Measurements from ENCODE around the gene GID8. TPM values are rescaled to one million over a fixed set of nuclear protein-coding genes. Genes with fewer than 3 reads are reported as not detected.

GID8 gene
- total and polyA plus RNA-seq, 2 of the 13 experiments (the other 11 are each of a cell fraction or from before 2014, with no cell fraction given) = 39.6 to 59.8 TPM

- peak; percentile 69; the same call in 1 of the 2 replicates for TF ChIP-seq NFKB2 (CRISPR knock-in tag; IDR thresholded peaks at IDR 0.05; ENCODE audit: borderline replicate concordance)
- peak; percentile 49; the same call in 1 of the 2 replicates for TF ChIP-seq RARA (CRISPR knock-in tag; IDR thresholded peaks at IDR 0.05)
- peak; percentile 75 to 82 for TF ChIP-seq POLR2A (IDR thresholded peaks at IDR 0.05; ENCODE audit: insufficient read depth in 1 of 2, low read depth in 2 of 2, low read length in 2 of 2)
- TF ChIP-seq HNRNPL (IDR thresholded peaks at IDR 0.05; ENCODE audit: low read depth, low read length) = 0 out of 2 replicates have a peak, but pooled peaks have one; percentile 52
- TF ChIP-seq HIC2 (CRISPR knock-in tag; IDR thresholded peaks at IDR 0.05; ENCODE audit: low read depth) = peak; percentile 71; the same call in 1 of the 2 replicates
- TF ChIP-seq ZNF331 (CRISPR knock-in tag; IDR thresholded peaks at IDR 0.05) = 0 out of 2 replicates have a peak, but pooled peaks have one; percentile 5
- peak; percentile 80 for TF ChIP-seq ZNF644 (CRISPR knock-in tag; IDR thresholded peaks at IDR 0.05; ENCODE audit: low read depth)
- TF ChIP-seq DNMT1 (CRISPR knock-in tag; IDR thresholded peaks at IDR 0.05) = 0 out of 2 replicates have a peak, but pooled peaks have one; percentile 42
- TF ChIP-seq ZNF280D (CRISPR knock-in tag; IDR thresholded peaks at IDR 0.05) = peak; percentile 47; the same call in 1 of the 2 replicates
- peak; percentile 14; the same call in 1 of the 2 replicates for TF ChIP-seq ZFY (CRISPR knock-in tag; IDR thresholded peaks at IDR 0.05)
- TF ChIP-seq FOSL1 (CRISPR knock-in tag; IDR thresholded peaks at IDR 0.05; ENCODE audit: borderline replicate concordance) = peak; percentile 75
- peak in 1 of 2 experiments; percentile 25; a peak in 1 of 4 replicates for TF ChIP-seq HMGXB4 (CRISPR knock-in tag; IDR thresholded peaks at IDR 0.05; ENCODE audit: borderline replicate concordance in 1 of 2, low read depth in 1 of 2)
- TF ChIP-seq ZNF800 (CRISPR knock-in tag; IDR thresholded peaks at IDR 0.05) = peak; percentile 59; the same call in 1 of the 2 replicates
- TF ChIP-seq SAP130 (CRISPR knock-in tag; IDR thresholded peaks at IDR 0.05; ENCODE audit: low read depth) = peak; percentile 38
- TF ChIP-seq ETV5 (CRISPR knock-in tag; IDR thresholded peaks at IDR 0.05; ENCODE audit: borderline replicate concordance) = peak; percentile 35; the same call in 1 of the 2 replicates
- TF ChIP-seq ZNF879 (CRISPR knock-in tag; IDR thresholded peaks at IDR 0.05) = 0 out of 2 replicates have a peak, but pooled peaks have one; percentile 30
- TF ChIP-seq HOXD1 (CRISPR knock-in tag; IDR thresholded peaks at IDR 0.05) = 0 out of 2 replicates have a peak, but pooled peaks have one; percentile 54
- TF ChIP-seq ZNF770 (CRISPR knock-in tag; IDR thresholded peaks at IDR 0.05) = peak; percentile 63; the same call in 1 of the 2 replicates
These were observed 14.8 kb upstream of the GID8 start (continued) for GRCh38 chr20:62923059-62923668.
